IMR-90 (cell line): ENCODE data around the gene CST3. TPM values are rescaled to one million over a fixed set of nuclear protein-coding genes. Genes with fewer than 3 reads are reported as not detected.

Source experiments
- ATAC-seq: fragments of 200-7000 bp; cut with Tn5 transposase; 2 replicates; pipeline ENCODE4 v1.9.1; 2020; ENCODE audit warnings: low read depth, mild to moderate bottlenecking, moderate library complexity
- BruUV-seq: library from RNA; stranded (reverse); fragments of 400-500 nt; replicated peaks from 2 replicates; lab custom pipeline; 2021; lab: Mats Ljungman, UMichigan
- CTCF ChIA-PET: fragments of 300-600 bp; formaldehyde crosslinking; extraction: SDS; loops from one replicate; lab custom pipeline; 2021; ENCODE audit warnings: antibody characterized with exemption; lab: Yijun Ruan, JAX
- POLR2A ChIA-PET: fragments of 300-600 bp; sonication (Branson Sonifier 250); formaldehyde crosslinking; loops from one replicate; lab custom pipeline; 2022; ENCODE audit warnings: antibody characterized with exemption; ENCODE audit not compliant: unreplicated experiment; lab: Charles Lee
- DNase-seq: peaks from one replicate; pipeline ENCODE4 v3.0.0; 2013
- H2AFZ ChIP-seq: replicated peaks from 2 replicates; pipeline ENCODE3; 2013; ENCODE audit warnings: low read length, mild to moderate bottlenecking; ENCODE audit not compliant: poor library complexity
- H2AK5ac ChIP-seq: 2 replicates; pipeline ENCODE4 v1.6.1; 2013; ENCODE audit warnings: low read depth, low read length, inconsistent platforms
- H2AK9ac ChIP-seq: replicated peaks from 2 replicates; pipeline ENCODE3; 2013; ENCODE audit warnings: mild to moderate bottlenecking, low read depth, low read length, moderate library complexity; ENCODE audit not compliant: poor library complexity
- H2BK120ac ChIP-seq: 2 replicates; pipeline ENCODE4 v1.6.1; 2013; ENCODE audit warnings: low read depth, low read length, inconsistent platforms
- H2BK15ac ChIP-seq: 3 replicates; pipeline ENCODE4 v1.6.1; 2013; ENCODE audit warnings: low read depth, low read length, inconsistent platforms
- H2BK20ac ChIP-seq: 2 replicates; pipeline ENCODE4 v1.6.1; 2013; ENCODE audit warnings: low read depth, mild to moderate bottlenecking, inconsistent platforms, low read length, moderate library complexity
- H2BK5ac ChIP-seq: 2 replicates; pipeline ENCODE4 v1.6.1; 2013; ENCODE audit warnings: mild to moderate bottlenecking, low read depth, low read length, inconsistent platforms; ENCODE audit not compliant: poor library complexity, severe bottlenecking
- H3K14ac ChIP-seq: replicated peaks from 2 replicates; pipeline ENCODE4 v1.6.1; 2013; ENCODE audit warnings: low read depth, low read length, inconsistent platforms
- H3K18ac ChIP-seq: 2 replicates; pipeline ENCODE4 v1.6.1; 2013; ENCODE audit warnings: low read depth, low read length, control low read depth
- H3K23ac ChIP-seq: 2 replicates; pipeline ENCODE4 v1.6.1; 2013; ENCODE audit warnings: low read depth, low read length, inconsistent platforms
- H3K27ac ChIP-seq: 2 replicates; pipeline ENCODE4 v1.5.1; 2013; ENCODE audit warnings: mild to moderate bottlenecking, control low read depth, low read length; ENCODE audit not compliant: insufficient read depth
- H3K27me3 ChIP-seq: 2 replicates; pipeline ENCODE4 v1.6.1; 2013; ENCODE audit warnings: low read length; ENCODE audit not compliant: control insufficient read depth, insufficient read depth
- H3K36me3 ChIP-seq: 2 replicates; pipeline ENCODE4 v1.6.1; 2013; ENCODE audit warnings: low read length, mixed read lengths; ENCODE audit not compliant: control insufficient read depth, insufficient read depth
- H3K4ac ChIP-seq: 2 replicates; pipeline ENCODE4 v1.6.1; 2013; ENCODE audit warnings: low read depth, low read length, inconsistent platforms
- H3K4me1 ChIP-seq: 2 replicates; pipeline ENCODE4 v1.6.1; 2013; ENCODE audit warnings: low read length, mixed read lengths; ENCODE audit not compliant: control insufficient read depth, insufficient read depth
- H3K4me2 ChIP-seq: 2 replicates; pipeline ENCODE4 v1.6.1; 2013; ENCODE audit warnings: low read depth, mild to moderate bottlenecking, control low read depth, low read length, moderate library complexity
- H3K4me3 ChIP-seq: 2 replicates; pipeline ENCODE4 v1.5.1; 2013; ENCODE audit warnings: low read depth, mild to moderate bottlenecking, control low read depth, low read length, moderate library complexity; ENCODE audit not compliant: insufficient read depth
- H3K56ac ChIP-seq: 2 replicates; pipeline ENCODE4 v1.6.1; 2013; ENCODE audit warnings: low read length, inconsistent platforms; ENCODE audit not compliant: insufficient read depth; ENCODE audit errors: extremely low read depth
- H3K79me1 ChIP-seq, 2 experiments: 2 replicates each; pipeline ENCODE4 v1.6.1; 2013; ENCODE audit warnings: low read length in 2 of 2, inconsistent platforms in 1 of 2, low read depth in 1 of 2
- H3K9ac ChIP-seq: 2 replicates; pipeline ENCODE4 v1.6.1; 2013; ENCODE audit warnings: low read depth, low read length, control low read depth
- H3K9me1 ChIP-seq: 2 replicates; pipeline ENCODE4 v1.6.1; 2013; ENCODE audit warnings: low read length, inconsistent platforms; ENCODE audit not compliant: insufficient read depth
- H3K9me3 ChIP-seq: 2 replicates; pipeline ENCODE4 v1.6.1; 2013; ENCODE audit warnings: low read length; ENCODE audit not compliant: control insufficient read depth, insufficient read depth
- H4K20me1 ChIP-seq: 2 replicates; pipeline ENCODE4 v1.6.1; 2013; ENCODE audit warnings: low read length, inconsistent platforms; ENCODE audit not compliant: insufficient read depth
- H4K5ac ChIP-seq: 2 replicates; pipeline ENCODE4 v1.6.1; 2013; ENCODE audit warnings: mild to moderate bottlenecking, low read depth, low read length, control low read depth
- H4K8ac ChIP-seq, 2 experiments: 2 replicates each; pipeline ENCODE4 v1.6.1; 2013; ENCODE audit warnings: low read depth in 2 of 2, low read length in 2 of 2, control low read depth in 1 of 2, inconsistent platforms in 1 of 2
- H4K91ac ChIP-seq: 2 replicates; pipeline ENCODE4 v1.6.1; 2013; ENCODE audit warnings: low read depth, low read length, inconsistent platforms; ENCODE audit not compliant: insufficient read depth
- POLR2A ChIP-seq: IDR thresholded peaks from 2 replicates; pipeline ENCODE4 v1.6.1; 2012; ENCODE audit warnings: mild to moderate bottlenecking, low read depth, low read length
- RAD21 ChIP-seq: IDR thresholded peaks from 2 replicates; pipeline ENCODE4 v1.6.1; 2012; ENCODE audit warnings: low read length, improper control_type of control experiment
- RCOR1 ChIP-seq: IDR thresholded peaks from 2 replicates; pipeline ENCODE4 v1.6.1; 2012; ENCODE audit warnings: mild to moderate bottlenecking, low read length, improper control_type of control experiment; ENCODE audit not compliant: insufficient replicate concordance
- SMC3 ChIP-seq: fragments of 150-350 bp; IDR thresholded peaks from 2 replicates; pipeline ENCODE4 v1.6.1; 2016; ENCODE audit warnings: low read depth, mild to moderate bottlenecking, antibody characterized with exemption, low read length, moderate library complexity
- WGBS, 2 experiments: methylation state at CpG; one replicate each; pipeline versions ENCODE4 v1.1.5 to v1.1.7; 2013; ENCODE audit warnings: missing lambda C conversion rate in 2 of 2; ENCODE audit not compliant: insufficient read length in 1 of 2; ENCODE audit errors: extremely low coverage in 2 of 2; 5-methylcytosine and 5-hydroxymethylcytosine counted together
- dilution Hi-C: fragments of 300-500 bp; cut with HindIII; formaldehyde crosslinking; loops from one replicate; pipeline ENCODE4 v1.14.3; 2018; ENCODE audit warnings: low sequenced_read_pairs; ENCODE audit not compliant: unreplicated experiment
- in situ Hi-C: fragments of 300-500 bp; cut with MboI; formaldehyde crosslinking; loops from 3 replicates; pipeline ENCODE4 v1.14.3; 2019; ENCODE audit warnings: low sequenced_read_pairs, inconsistent platforms, mixed read lengths
- intact Hi-C: fragments of 100-400 bp; cut with micrococcal nuclease; formaldehyde crosslinking; loops from 2 replicates; pipeline ENCODE4 v1.10.0; 2022
- polyA plus RNA-seq, 3 experiments: library from polyadenylated mRNA; depleted of rRNA; stranded (reverse); fragments of >200 nt; gene quantifications; 2 replicates each; pipeline ENCODE4 v1.2.3, GENCODE V29; 2012; ENCODE audit warnings: low replicate concordance in 1 of 3
- total RNA-seq: library from RNA; depleted of rRNA; stranded (reverse); fragments of >200 nt; gene quantifications from 2 replicates; pipeline ENCODE4 v1.2.3, GENCODE V29; 2012
- TF ChIP-seq, protein P1 (sequence below): fragments of 150-350 bp; IDR thresholded peaks from 2 replicates; pipeline ENCODE4 v1.6.1; 2017; ENCODE audit warnings: mild to moderate bottlenecking, antibody characterized with exemption, low read length, low read depth

CST3 gene
- total and polyA plus RNA-seq, 2 of the 4 experiments (the other 2 are of a cell fraction), result 26.0 to 471 TPM

DNA sequence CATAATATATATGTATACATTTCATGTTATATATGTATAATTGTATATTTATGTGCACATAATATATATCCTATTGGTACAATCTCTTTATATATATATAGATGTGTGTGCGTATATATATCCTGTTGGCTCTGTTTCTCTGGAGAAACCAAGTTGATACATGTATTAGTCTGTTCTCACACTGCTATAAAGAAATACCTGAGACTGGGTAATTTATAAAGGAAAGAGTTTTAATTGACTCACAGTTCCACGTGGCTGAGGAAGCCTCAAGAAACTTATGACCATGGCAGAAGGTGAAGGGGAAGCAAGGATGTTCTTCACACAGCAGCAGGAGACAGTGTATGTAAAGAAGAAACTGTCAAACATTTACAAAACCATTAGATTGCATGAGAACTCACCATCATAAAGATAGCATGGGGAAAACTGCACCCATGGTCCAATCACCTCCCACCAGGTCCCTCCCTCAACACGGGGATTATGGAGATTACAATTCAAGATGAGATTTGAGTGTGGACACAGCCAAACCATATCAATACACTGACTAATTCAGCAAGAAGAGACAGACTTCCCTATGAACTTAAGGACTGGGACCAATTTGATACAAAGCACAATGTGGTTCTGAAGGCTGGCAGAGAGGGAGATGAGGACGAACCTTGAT, 14.0 kb downstream of the CST3 start:
- Histone ChIP-seq H3K4me2 (no peak overlapping the region), H2AFZ (no peak overlapping the region), H2BK120ac (no peak overlapping the region), H2BK20ac (no peak overlapping the region), H3K27me3 (peaks cover 2% of the 10 kb centered on the region; the same call in 1 of the 2 replicates), H3K4ac (no peak overlapping the region), H3K56ac (no peak overlapping the region), H3K9me1 (no peaks in the 10 kb centered on the region), H2AK5ac (0 out of 2 replicates have a peak overlapping the region, but pooled peaks have one; percentile 12), H4K91ac (no peak overlapping the region; the same call in 1 of the 2 replicates), H3K18ac (peak overlapping the region; percentile 38; the same call in 1 of the 2 replicates), H3K23ac (peak overlapping the region; percentile 29), H3K79me1 (no peaks in the 10 kb centered on the region), H3K9me3 (no peaks in the 10 kb centered on the region), H2AK9ac (no peak overlapping the region), H3K14ac (no peak overlapping the region), H4K8ac (peak overlapping the region in 1 of 2 experiments; percentile 0; a peak in 2 of 4 replicates), H3K27ac (no peak overlapping the region), H3K4me3 (no peak overlapping the region), H4K20me1 (no peaks in the 10 kb centered on the region), H2BK5ac (no peak overlapping the region), H3K36me3 (no peaks in the 10 kb centered on the region), H3K9ac (no peak overlapping the region), H3K4me1 (peaks cover 1% of the 10 kb centered on the region; the same call in 1 of the 2 replicates), H2BK15ac (no peak overlapping the region; the same call in 2 of the 3 replicates), H4K5ac (no peak overlapping the region; the same call in 1 of the 2 replicates)
- no CpG with 5 or more reads among the region's 4 CpGs for WGBS, 2 experiments
- dilution Hi-C loops (no loop called here), intact Hi-C loops (no loop called here), in situ Hi-C loops (no loop called here)
- TF ChIP-seq RCOR1 (no peak), SMC3 (no peak), POLR2A (no peak), RAD21 (no peak)
- TF ChIP-seq, protein P1, sequence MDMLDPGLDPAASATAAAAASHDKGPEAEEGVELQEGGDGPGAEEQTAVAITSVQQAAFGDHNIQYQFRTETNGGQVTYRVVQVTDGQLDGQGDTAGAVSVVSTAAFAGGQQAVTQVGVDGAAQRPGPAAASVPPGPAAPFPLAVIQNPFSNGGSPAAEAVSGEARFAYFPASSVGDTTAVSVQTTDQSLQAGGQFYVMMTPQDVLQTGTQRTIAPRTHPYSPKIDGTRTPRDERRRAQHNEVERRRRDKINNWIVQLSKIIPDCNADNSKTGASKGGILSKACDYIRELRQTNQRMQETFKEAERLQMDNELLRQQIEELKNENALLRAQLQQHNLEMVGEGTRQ, result no peak
- no TSS peak for BruUV-seq
- POLR2A ChIA-PET, result no interaction called here
- CTCF ChIA-PET, result no interaction called here
- DNase-seq (no peak), ATAC-seq (no peak)
